Measurements from ENCODE around the gene GRK6.

Gene GRK6

GRCh38 chr5:177393990-177394389 lies 32.5 kb upstream of the GRK6 start:
- TF ChIP-seq, protein P1, sequence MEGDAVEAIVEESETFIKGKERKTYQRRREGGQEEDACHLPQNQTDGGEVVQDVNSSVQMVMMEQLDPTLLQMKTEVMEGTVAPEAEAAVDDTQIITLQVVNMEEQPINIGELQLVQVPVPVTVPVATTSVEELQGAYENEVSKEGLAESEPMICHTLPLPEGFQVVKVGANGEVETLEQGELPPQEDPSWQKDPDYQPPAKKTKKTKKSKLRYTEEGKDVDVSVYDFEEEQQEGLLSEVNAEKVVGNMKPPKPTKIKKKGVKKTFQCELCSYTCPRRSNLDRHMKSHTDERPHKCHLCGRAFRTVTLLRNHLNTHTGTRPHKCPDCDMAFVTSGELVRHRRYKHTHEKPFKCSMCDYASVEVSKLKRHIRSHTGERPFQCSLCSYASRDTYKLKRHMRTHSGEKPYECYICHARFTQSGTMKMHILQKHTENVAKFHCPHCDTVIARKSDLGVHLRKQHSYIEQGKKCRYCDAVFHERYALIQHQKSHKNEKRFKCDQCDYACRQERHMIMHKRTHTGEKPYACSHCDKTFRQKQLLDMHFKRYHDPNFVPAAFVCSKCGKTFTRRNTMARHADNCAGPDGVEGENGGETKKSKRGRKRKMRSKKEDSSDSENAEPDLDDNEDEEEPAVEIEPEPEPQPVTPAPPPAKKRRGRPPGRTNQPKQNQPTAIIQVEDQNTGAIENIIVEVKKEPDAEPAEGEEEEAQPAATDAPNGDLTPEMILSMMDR (IDR thresholded peaks at IDR 0.05): no peak
- H3K9me3 ChIP-seq: no peaks in the 10 kb centered on the region

DNA sequence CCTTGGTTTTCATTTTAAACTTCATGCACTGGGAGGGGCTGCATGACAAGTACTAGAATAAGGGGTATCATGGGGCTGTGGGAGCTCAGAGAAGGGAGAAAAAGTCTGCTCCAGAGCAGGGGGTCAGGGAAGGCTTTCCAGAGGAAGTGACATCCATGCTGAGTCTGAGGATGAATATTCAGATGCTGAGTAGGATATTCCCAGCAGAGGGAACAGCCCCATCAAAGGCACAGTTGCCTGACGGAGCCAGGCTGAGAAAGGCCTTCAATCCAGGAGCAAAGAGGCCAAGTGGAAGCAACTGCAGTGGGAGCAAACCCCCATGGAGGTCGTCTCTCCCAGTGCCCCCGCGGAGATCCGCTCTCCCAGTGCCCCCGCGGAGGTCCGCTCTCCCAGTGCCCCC lies 30.4 kb upstream of the GRK6 start:
- Histone ChIP-seq H3K36me3 (no peaks in the 10 kb centered on the region), H3K27ac (no peak overlapping the region), H3K4me1 (ENCODE audit: control insufficient read depth in 1 of 2, insufficient read depth in 1 of 2, low read depth in 1 of 2, low read length in 1 of 2) (peaks cover 21 to 24% of the 10 kb centered on the region in 2 experiments), H3K9me3 (no peaks in the 10 kb centered on the region), H3K4me3 (ENCODE audit: low read depth in 1 of 2, low read length in 1 of 2) (no peak overlapping the region), H3K27me3 (peaks cover 35% of the 10 kb centered on the region)
- TF ChIP-seq, protein P1 (IDR thresholded peaks at IDR 0.05): no peak

More at GRCh38 chr5:177393990-177394389, 32.5 kb upstream of the GRK6 start:
- Histone ChIP-seq H3K36me3 (no peaks in the 10 kb centered on the region), H3K4me3 (ENCODE audit: low read depth in 1 of 2, low read length in 1 of 2) (no peak overlapping the region), H3K4me1 (ENCODE audit: control insufficient read depth in 1 of 2, insufficient read depth in 1 of 2, low read depth in 1 of 2, low read length in 1 of 2) (peaks cover 38 to 44% of the 10 kb centered on the region in 2 experiments), H3K27me3 (peaks cover 14% of the 10 kb centered on the region), H3K27ac (peak overlapping the region; percentile 69)

GRCh38 chr5:177396807-177397206 lies 29.7 kb upstream of the GRK6 start:
- no peak overlapping the region for H3K27ac ChIP-seq
- no peaks in the 10 kb centered on the region for H3K9me3 ChIP-seq
- peaks cover 43% of the 10 kb centered on the region for H3K27me3 ChIP-seq
- no peaks in the 10 kb centered on the region for H3K36me3 ChIP-seq
- H3K4me1 ChIP-seq (ENCODE audit: control insufficient read depth in 1 of 2, insufficient read depth in 1 of 2, low read depth in 1 of 2, low read length in 1 of 2): peaks cover 21 to 26% of the 10 kb centered on the region in 2 experiments
- H3K4me3 ChIP-seq (ENCODE audit: low read depth in 1 of 2, low read length in 1 of 2): no peak overlapping the region
- TF ChIP-seq, protein P1 (IDR thresholded peaks at IDR 0.05): no peak

GRCh38 chr5:177397875-177398390 lies 28.5 kb upstream of the GRK6 start:
- no peak overlapping the region for H3K4me3 ChIP-seq (ENCODE audit: low read depth in 1 of 2, low read length in 1 of 2)
- H3K27me3 ChIP-seq: peaks cover 54% of the 10 kb centered on the region
- H3K9me3 ChIP-seq: no peaks in the 10 kb centered on the region
- no peaks in the 10 kb centered on the region for H3K36me3 ChIP-seq
- H3K4me1 ChIP-seq (ENCODE audit: control insufficient read depth in 1 of 2, insufficient read depth in 1 of 2, low read depth in 1 of 2, low read length in 1 of 2): peaks cover 27 to 32% of the 10 kb centered on the region in 2 experiments
- H3K27ac ChIP-seq: no peak overlapping the region
- TF ChIP-seq, protein P1 (IDR thresholded peaks at IDR 0.05): no peak

DNA sequence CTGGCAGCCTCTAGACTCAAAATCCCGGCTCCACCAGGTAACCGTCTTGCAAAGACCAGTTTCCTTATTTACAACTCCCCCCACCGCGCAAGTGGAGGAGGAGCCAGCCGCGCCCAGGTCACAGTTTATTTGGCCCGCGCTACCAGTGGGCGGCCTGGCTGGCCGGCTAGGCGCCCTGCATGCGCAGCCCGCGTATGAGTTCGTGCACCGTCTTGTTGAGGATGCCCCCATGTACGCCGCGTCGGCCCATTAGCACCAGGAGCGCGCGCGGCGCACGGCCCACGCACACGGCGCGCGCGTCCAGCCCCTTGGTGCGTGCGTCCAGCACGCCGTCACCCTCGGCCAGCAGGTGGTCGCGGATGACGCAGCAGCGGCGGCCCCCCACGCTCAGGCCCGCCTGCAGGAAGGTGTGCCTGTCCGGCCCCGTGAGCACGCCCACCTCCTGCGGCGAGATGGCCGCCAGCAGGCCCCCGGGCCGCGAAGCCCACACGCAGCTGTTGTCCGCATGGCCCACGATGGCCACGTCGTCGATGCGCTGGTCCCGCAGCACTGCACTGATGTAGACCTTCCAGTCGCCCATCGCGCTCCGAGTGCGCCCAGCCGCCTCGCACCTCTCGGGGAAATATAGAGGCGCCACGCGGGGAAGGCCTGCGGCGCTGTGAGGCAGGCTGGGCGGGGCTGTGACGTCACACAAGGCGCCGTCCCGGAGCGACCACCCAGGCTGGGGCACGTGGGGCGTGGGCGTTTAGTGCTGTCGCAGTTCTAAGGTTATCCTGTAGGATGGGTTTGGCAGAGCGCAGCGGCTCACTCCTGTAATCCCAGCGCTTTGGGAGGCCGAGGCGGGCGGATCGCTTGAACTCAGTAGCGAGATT lies 26.2 kb upstream of the GRK6 start, which contains the start of gene PFN3:
Gene PFN3 (minus strand): TSS at position 665 of the 872 bp plus-strand sequence. CDS start 85 bp downstream, at position 580.
- TF ChIP-seq, protein P1 (IDR thresholded peaks at IDR 0.05): no peak
- Histone ChIP-seq H3K4me1 (ENCODE audit: control insufficient read depth in 1 of 2, insufficient read depth in 1 of 2, low read depth in 1 of 2, low read length in 1 of 2) (peaks cover 38 to 43% of the 10 kb centered on the region in 2 experiments), H3K9me3 (no peaks in the 10 kb centered on the region), H3K4me3 (ENCODE audit: low read depth in 1 of 2, low read length in 1 of 2) (no peak within 1 kb of the TSS), H3K36me3 (no peaks in the 10 kb centered on the region), H3K27ac (no peak within 1 kb of the TSS), H3K27me3 (peaks cover 66% of the 10 kb centered on the region)

Measured in neutrophil (primary cell).